ENCODE measurements around the gene TNF. TPM values are rescaled to one million over a fixed set of nuclear protein-coding genes. Genes with fewer than 3 reads are reported as not detected.

TNF gene
- total and polyA plus RNA-seq, 2 of the 13 experiments (the other 11 are each of a cell fraction or from before 2014, with no cell fraction given), result not detected

- TF ChIP-seq KDM6A (CRISPR knock-in tag; IDR thresholded peaks at IDR 0.05; ENCODE audit: low read depth) (no peak), TRAFD1 (CRISPR knock-in tag; IDR thresholded peaks at IDR 0.05; ENCODE audit: borderline replicate concordance) (0 out of 2 replicates have a peak, but pooled peaks have one; percentile 30), ZNF343 (CRISPR knock-in tag; IDR thresholded peaks at IDR 0.05) (peak; percentile 92), ZNF687 (CRISPR knock-in tag; IDR thresholded peaks at IDR 0.05) (peak; percentile 93), SETDB1 (CRISPR knock-in tag; IDR thresholded peaks at IDR 0.05; ENCODE audit: borderline replicate concordance) (no peak), TBL1XR1 (IDR thresholded peaks at IDR 0.05; ENCODE audit: borderline replicate concordance, low read length, partially characterized antibody) (peak; percentile 50), UBTF (CRISPR knock-in tag; IDR thresholded peaks at IDR 0.05) (peak; percentile 92), ARHGAP35 (CRISPR knock-in tag; IDR thresholded peaks at IDR 0.05; ENCODE audit: borderline replicate concordance) (no peak; the same call in none of the 2 replicates), MTERF4 (CRISPR knock-in tag; IDR thresholded peaks at IDR 0.05) (peak; percentile 96), MTA3 (CRISPR knock-in tag; IDR thresholded peaks at IDR 0.05) (no peak), MAZ (IDR thresholded peaks at IDR 0.05; ENCODE audit: borderline replicate concordance, low read depth, low read length) (peak; percentile 44; the same call in 1 of the 2 replicates), MAZ (CRISPR knock-in tag; IDR thresholded peaks at IDR 0.05; ENCODE audit: low read depth) (peak; percentile 71), RARA (CRISPR knock-in tag; IDR thresholded peaks at IDR 0.05) (peak; percentile 64), ZNF383 (CRISPR knock-in tag; IDR thresholded peaks at IDR 0.05; ENCODE audit: borderline replicate concordance) (no peak), HOXA5 (CRISPR knock-in tag; IDR thresholded peaks at IDR 0.05) (peak; percentile 97), ZBTB42 (CRISPR knock-in tag; IDR thresholded peaks at IDR 0.05) (no peak), NFKB2 (CRISPR knock-in tag; IDR thresholded peaks at IDR 0.05; ENCODE audit: borderline replicate concordance) (peak; percentile 94), ZNF546 (CRISPR knock-in tag; conservative IDR thresholded peaks at IDR 0.05) (peak; percentile 88), RFX3 (CRISPR knock-in tag; IDR thresholded peaks at IDR 0.05) (no peak), NFIB (CRISPR knock-in tag; IDR thresholded peaks at IDR 0.05; ENCODE audit: borderline replicate concordance) (no peak)
Measured at GRCh38 chr6:31541658-31542521, 33.5 kb upstream of the TNF start, which contains the start of gene DDX39B (continued).
